ENCODE results near the gene GRB10. TPM values are rescaled to one million over a fixed set of nuclear protein-coding genes. Genes with fewer than 3 reads are reported as not detected.

GRB10 gene
- total and polyA plus RNA-seq, 2 of the 8 experiments (the other 6 are each of a cell fraction or from before 2014, with no cell fraction given), result 35.7 to 97.0 TPM

- no peak overlapping the region for H2BK15ac ChIP-seq (ENCODE audit: low read length)
- H3K56ac ChIP-seq (replicated peaks; ENCODE audit: insufficient read length, low read depth, low read length), result no peak overlapping the region
- H2BK120ac ChIP-seq (replicated peaks; ENCODE audit: low read depth, low read length), result no peak overlapping the region
- peaks cover 3 to 19% (median 17%) of the 10 kb centered on the region in 4 experiments for H3K27me3 ChIP-seq (replicated peaks in 1 of 4; ENCODE audit: control insufficient read depth in 3 of 4, extremely low read depth in 1 of 4, insufficient read depth in 3 of 4, low read length in 3 of 4)
- no peak overlapping the region for H4K91ac ChIP-seq (replicated peaks; ENCODE audit: insufficient read length, low read length)
- no peak overlapping the region for H4K8ac ChIP-seq (ENCODE audit: extremely low read depth, insufficient read depth, low read length)
- peaks cover 5 to 9% of the 10 kb centered on the region in 2 experiments for H4K20me1 ChIP-seq (replicated peaks in 1 of 2; ENCODE audit: control insufficient read depth in 1 of 2, insufficient read depth in 2 of 2, low read length in 2 of 2)
- TF ChIP-seq TEAD4 (IDR thresholded peaks at IDR 0.05; ENCODE audit: low read depth, low read length), result no peak
- no peak for TF ChIP-seq FOSL1 (IDR thresholded peaks at IDR 0.05; ENCODE audit: insufficient read depth, low read depth, low read length)
- no peak for TF ChIP-seq CHD1 (IDR thresholded peaks at IDR 0.05; ENCODE audit: low read depth, low read length)
- H2BK20ac ChIP-seq (ENCODE audit: low read length), result no peak overlapping the region
- ChIA-PET CTCF (ENCODE audit: partially characterized antibody) (interaction anchor here (0.7 to 1.4 kb wide), 9 partner anchors 10 to 130 kb away, joined by 3 to 4 read pairs (median 3); no protein-coding TSS in a partner anchor), POLR2A (ENCODE audit: partially characterized antibody) (interaction anchor here (0.8 to 2.9 kb wide), 6 partner anchors 8 to 162 kb away, joined by 3 to 20 read pairs (median 5); partner anchors contain the start of gene GRB10)
- no peak overlapping the region for H2AK5ac ChIP-seq (ENCODE audit: low read depth, low read length)
- H3K79me1 ChIP-seq (ENCODE audit: low read depth, low read length), result peaks cover 20% of the 10 kb centered on the region
- H3K14ac ChIP-seq (ENCODE audit: insufficient read length), result no peak overlapping the region
- H2BK5ac ChIP-seq (ENCODE audit: low read depth, low read length), result no peak overlapping the region
- peaks cover 6 to 9% of the 10 kb centered on the region in 2 experiments for H3K9me3 ChIP-seq (ENCODE audit: insufficient read depth in 2 of 2, low read depth in 1 of 2, low read length in 1 of 2)
- H3K4me1 ChIP-seq (replicated peaks in 1 of 4; ENCODE audit: control insufficient read depth in 3 of 4, insufficient read depth in 4 of 4, low read length in 3 of 4), result peaks cover 4 to 18% (median 12%) of the 10 kb centered on the region in 4 experiments; a peak in 6 of 7 replicates
- 72% methylated on average over 9 of the region's 9 CpGs; no CpG with 5 or more reads in 1 of the 2 experiments for WGBS, 2 experiments (ENCODE audit: extremely low coverage in 1 of 2, insufficient coverage in 1 of 2, insufficient read length in 1 of 2, insufficient replicate concordance in 2 of 2, low coverage in 1 of 2, low lambda C conversion rate in 2 of 2, missing lambda C conversion rate in 1 of 2)
- peak overlapping the region in 1 of 4 experiments; percentile 94; a peak in 1 of 8 replicates for H3K4me3 ChIP-seq (ENCODE audit: extremely low read depth in 1 of 4, insufficient read depth in 2 of 4, low read depth in 3 of 4, low read length in 4 of 4)
- H4K5ac ChIP-seq (ENCODE audit: insufficient read length, low read depth, low read length), result no peak overlapping the region
- no peak overlapping the region for H3K27ac ChIP-seq (ENCODE audit: low read depth, low read length)
- FAIRE-seq (no peak), DNase-seq (ENCODE audit: low read depth in 1 of 2, low spot score in 2 of 2) (no peak)
- no peak overlapping the region for H2AFZ ChIP-seq (ENCODE audit: low read length)
- H3K79me2 ChIP-seq (ENCODE audit: control insufficient read depth in 1 of 2, insufficient read depth in 2 of 2, low read length in 2 of 2), result peaks cover 22 to 71% of the 10 kb centered on the region in 2 experiments
- H3K9ac ChIP-seq (replicated peaks in 1 of 4; ENCODE audit: extremely low read depth in 1 of 4, low read depth in 3 of 4, low read length in 3 of 4), result no peak overlapping the region; a peak in 2 of 7 replicates
- peaks cover 6% of the 10 kb centered on the region for H3K23me2 ChIP-seq (ENCODE audit: low read depth, low read length)
- H3K18ac ChIP-seq (ENCODE audit: extremely low read depth, low read length), result no peak overlapping the region
- peak overlapping the region; percentile 91; a peak in 3 of 4 replicates for H3K4me2 ChIP-seq (ENCODE audit: insufficient read depth in 1 of 2, low read depth in 2 of 2, low read length in 2 of 2)
- 0 out of 8 replicates have a peak, but pooled peaks cover 0 to 3% (median 0%) of the 10 kb centered on the region in 4 experiments for H3K36me3 ChIP-seq (ENCODE audit: control insufficient read depth in 2 of 4, insufficient read depth in 4 of 4, low read length in 3 of 4)
- H3K23ac ChIP-seq (ENCODE audit: insufficient read length), result no peak overlapping the region
- no peak overlapping the region for H2BK12ac ChIP-seq (ENCODE audit: low read depth, low read length)
- no peak overlapping the region for H3K4ac ChIP-seq (replicated peaks; ENCODE audit: insufficient read length, low read depth, low read length)
Observed at GRCh38 chr7:50790381-50790780, 7.7 kb upstream of the GRB10 start.

Measured in H1 (cell line).